ENCODE results near the gene CTF1.

The CTF1 gene

GRCh38 chr16:30904114-30904780 lies 7.8 kb downstream of the CTF1 start:
- H4K20me1 ChIP-seq, result no peaks in the 10 kb centered on the region
- H3K9me3 ChIP-seq, result no peaks in the 10 kb centered on the region
- peak overlapping the region; percentile 98 for H3K27ac ChIP-seq
- 0 out of 2 replicates have a peak overlapping the region, but pooled peaks have one; percentile 6 for H3K4me3 ChIP-seq
- peak overlapping the region; percentile 30; the same call in 1 of the 2 replicates for H3K9ac ChIP-seq
- H3K27me3 ChIP-seq, result no peaks in the 10 kb centered on the region
- TF ChIP-seq Cebpa-rat (IDR thresholded peaks at IDR 0.05), result no peak
- H3K4me1 ChIP-seq, result peaks cover 53% of the 10 kb centered on the region
- H3K36me3 ChIP-seq, result no peaks in the 10 kb centered on the region
- H3K4me2 ChIP-seq, result peak overlapping the region; percentile 88

- no peak overlapping the region for H3K4me2 ChIP-seq
- H3K27ac ChIP-seq, result no peak overlapping the region
- no peaks in the 10 kb centered on the region for H3K27me3 ChIP-seq
- peaks cover 51% of the 10 kb centered on the region for H3K4me1 ChIP-seq
- no peaks in the 10 kb centered on the region for H4K20me1 ChIP-seq
- no peaks in the 10 kb centered on the region for H3K9me3 ChIP-seq
- no peak overlapping the region for H3K4me3 ChIP-seq
- TF ChIP-seq Cebpa-rat (IDR thresholded peaks at IDR 0.05), result no peak
- H3K36me3 ChIP-seq, result no peaks in the 10 kb centered on the region
- H3K9ac ChIP-seq, result no peak overlapping the region
These were observed 10.7 kb downstream of the CTF1 start for GRCh38 chr16:30907064-30907463.

GRCh38 chr16:30910427-30911029 lies 14.1 kb downstream of the CTF1 start:
- TF ChIP-seq Cebpa-rat (IDR thresholded peaks at IDR 0.05), result no peak
- peak overlapping the region; percentile 41 for H3K27ac ChIP-seq
- no peaks in the 10 kb centered on the region for H3K27me3 ChIP-seq
- no peaks in the 10 kb centered on the region for H3K36me3 ChIP-seq
- H3K4me2 ChIP-seq, result peak overlapping the region; percentile 54
- H3K9ac ChIP-seq, result peak overlapping the region; percentile 19; the same call in 1 of the 2 replicates
- no peaks in the 10 kb centered on the region for H3K9me3 ChIP-seq
- H3K4me3 ChIP-seq, result no peak overlapping the region
- no peaks in the 10 kb centered on the region for H4K20me1 ChIP-seq
- peaks cover 45% of the 10 kb centered on the region for H3K4me1 ChIP-seq

GRCh38 chr16:30912794-30913412 lies 16.5 kb downstream of the CTF1 start:
- H3K27ac ChIP-seq, result no peak overlapping the region
- H3K9me3 ChIP-seq, result no peaks in the 10 kb centered on the region
- H3K4me3 ChIP-seq, result no peak overlapping the region
- no peak overlapping the region for H3K9ac ChIP-seq
- no peaks in the 10 kb centered on the region for H4K20me1 ChIP-seq
- no peak overlapping the region for H3K4me2 ChIP-seq
- H3K36me3 ChIP-seq, result no peaks in the 10 kb centered on the region
- TF ChIP-seq Cebpa-rat (IDR thresholded peaks at IDR 0.05), result no peak
- peaks cover 39% of the 10 kb centered on the region for H3K4me1 ChIP-seq
- H3K27me3 ChIP-seq, result no peaks in the 10 kb centered on the region

GRCh38 chr16:30914830-30915229 lies 18.4 kb downstream of the CTF1 start:
- H3K4me1 ChIP-seq, result peaks cover 53% of the 10 kb centered on the region
- no peak overlapping the region for H3K27ac ChIP-seq
- no peaks in the 10 kb centered on the region for H3K27me3 ChIP-seq
- H3K36me3 ChIP-seq, result no peaks in the 10 kb centered on the region
- TF ChIP-seq Cebpa-rat (IDR thresholded peaks at IDR 0.05), result no peak
- no peak overlapping the region for H3K9ac ChIP-seq
- H4K20me1 ChIP-seq, result no peaks in the 10 kb centered on the region
- no peak overlapping the region for H3K4me3 ChIP-seq
- no peaks in the 10 kb centered on the region for H3K9me3 ChIP-seq
- peak overlapping the region; percentile 69 for H3K4me2 ChIP-seq

GRCh38 chr16:30918614-30919013 lies 22.2 kb downstream of the CTF1 start:
- TF ChIP-seq Cebpa-rat (IDR thresholded peaks at IDR 0.05), result no peak
- Histone ChIP-seq H3K4me1 (peaks cover 60% of the 10 kb centered on the region), H3K27me3 (no peaks in the 10 kb centered on the region), H3K4me2 (no peak overlapping the region), H4K20me1 (no peaks in the 10 kb centered on the region), H3K27ac (no peak overlapping the region), H3K9me3 (no peaks in the 10 kb centered on the region), H3K9ac (no peak overlapping the region), H3K36me3 (no peaks in the 10 kb centered on the region), H3K4me3 (no peak overlapping the region)

- Histone ChIP-seq H3K4me2 (peak overlapping the region; percentile 86), H3K4me1 (peaks cover 56% of the 10 kb centered on the region), H3K27ac (peak overlapping the region; percentile 56), H3K9ac (peak overlapping the region; percentile 72; the same call in 1 of the 2 replicates), H3K27me3 (no peaks in the 10 kb centered on the region), H4K20me1 (peaks cover 13% of the 10 kb centered on the region), H3K9me3 (no peaks in the 10 kb centered on the region), H3K4me3 (peak overlapping the region; percentile 13; the same call in 1 of the 2 replicates), H3K36me3 (no peaks in the 10 kb centered on the region; the same call in 1 of the 2 replicates)
- no peak for TF ChIP-seq Cebpa-rat (IDR thresholded peaks at IDR 0.05)
These were observed 24.5 kb downstream of the CTF1 start for GRCh38 chr16:30920891-30921290.

- H3K27ac ChIP-seq, result peak overlapping the region; percentile 56
- H3K4me3 ChIP-seq, result peak overlapping the region; percentile 13; the same call in 1 of the 2 replicates
- peak overlapping the region; percentile 72; the same call in 1 of the 2 replicates for H3K9ac ChIP-seq
- peak overlapping the region; percentile 86 for H3K4me2 ChIP-seq
- H4K20me1 ChIP-seq, result peaks cover 18% of the 10 kb centered on the region
- no peaks in the 10 kb centered on the region for H3K27me3 ChIP-seq
- no peaks in the 10 kb centered on the region for H3K9me3 ChIP-seq
- peaks cover 61% of the 10 kb centered on the region for H3K4me1 ChIP-seq
- no peak for TF ChIP-seq Cebpa-rat (IDR thresholded peaks at IDR 0.05)
- H3K36me3 ChIP-seq, result no peaks in the 10 kb centered on the region; the same call in 1 of the 2 replicates
These were observed 25.0 kb downstream of the CTF1 start for GRCh38 chr16:30921459-30921747.

GRCh38 chr16:30921748-30922419 lies 25.5 kb downstream of the CTF1 start:
- H3K36me3 ChIP-seq, result peaks cover 5% of the 10 kb centered on the region
- peak overlapping the region; percentile 86 for H3K4me2 ChIP-seq
- no peak for TF ChIP-seq Cebpa-rat (IDR thresholded peaks at IDR 0.05)
- no peaks in the 10 kb centered on the region for H3K27me3 ChIP-seq
- H3K4me3 ChIP-seq, result peak overlapping the region; percentile 95
- H3K9me3 ChIP-seq, result no peaks in the 10 kb centered on the region
- H3K27ac ChIP-seq, result peak overlapping the region; percentile 68
- H4K20me1 ChIP-seq, result peaks cover 22% of the 10 kb centered on the region
- peaks cover 66% of the 10 kb centered on the region for H3K4me1 ChIP-seq
- peak overlapping the region; percentile 72 for H3K9ac ChIP-seq

All from BLaER1 (cell line).